ENCODE results near the gene SETD5. TPM values are rescaled to one million over a fixed set of nuclear protein-coding genes. Genes with fewer than 3 reads are reported as not detected.
A peak's percentile ranks its signal among the peaks of the same experiment; 100 is the strongest.

Gene SETD5
- total RNA-seq, 3 donors from 2014 or later (not counting 1 experiment from before 2014, with no cell fraction given), result 106 to 154 (median 140) TPM

DNA sequence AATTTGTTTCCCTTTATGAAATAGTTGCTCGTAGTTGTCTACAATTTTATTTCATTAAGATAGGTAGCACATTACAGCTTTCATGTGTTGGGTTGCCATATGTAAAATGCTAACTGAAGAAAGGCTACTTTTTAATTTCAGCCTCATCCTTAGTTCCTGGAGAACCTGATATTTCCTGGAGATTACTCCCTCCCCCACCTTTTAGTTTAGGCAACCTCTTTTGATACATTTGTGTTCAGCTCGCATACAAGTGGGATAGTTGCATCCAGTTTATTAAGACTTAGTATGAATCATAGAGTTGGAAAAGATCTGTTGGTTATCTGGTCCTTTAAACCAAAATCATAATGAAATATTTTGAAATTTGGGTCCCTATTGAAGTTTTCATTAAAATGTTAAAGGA lies 6.0 kb downstream of the SETD5 start:
- intact Hi-C loops (cut with micrococcal nuclease), result no loop called here
- no peak for DNase-seq
- no peak overlapping the region for H3K27ac ChIP-seq (ENCODE audit: low read length)
- no peaks in the 10 kb centered on the region for H3K36me3 Mint-ChIP-seq
- peaks cover 13% of the 10 kb centered on the region for H3K4me1 ChIP-seq (ENCODE audit: control insufficient read depth, insufficient read depth, low read length)
- H3K27ac Mint-ChIP-seq, result peak overlapping the region in 1 of 2 donors; percentile 99
- no peaks in the 10 kb centered on the region for H3K9me3 Mint-ChIP-seq
- H3K27me3 Mint-ChIP-seq (ENCODE audit: low read depth in 2 of 2), result no peaks in the 10 kb centered on the region
- no peaks in the 10 kb centered on the region for H3K27me3 ChIP-seq (ENCODE audit: control insufficient read depth, insufficient read depth, low read length)
- H3K9me3 ChIP-seq (ENCODE audit: control insufficient read depth, insufficient read depth, low read length), result no peaks in the 10 kb centered on the region
- H3K36me3 ChIP-seq (ENCODE audit: control insufficient read depth, insufficient read depth, low read length), result no peaks in the 10 kb centered on the region
- no peak overlapping the region for H3K4me3 Mint-ChIP-seq
- H3K4me3 ChIP-seq (ENCODE audit: low read length), result no peak overlapping the region
- no peak for ATAC-seq
- TF ChIP-seq, protein P1, sequence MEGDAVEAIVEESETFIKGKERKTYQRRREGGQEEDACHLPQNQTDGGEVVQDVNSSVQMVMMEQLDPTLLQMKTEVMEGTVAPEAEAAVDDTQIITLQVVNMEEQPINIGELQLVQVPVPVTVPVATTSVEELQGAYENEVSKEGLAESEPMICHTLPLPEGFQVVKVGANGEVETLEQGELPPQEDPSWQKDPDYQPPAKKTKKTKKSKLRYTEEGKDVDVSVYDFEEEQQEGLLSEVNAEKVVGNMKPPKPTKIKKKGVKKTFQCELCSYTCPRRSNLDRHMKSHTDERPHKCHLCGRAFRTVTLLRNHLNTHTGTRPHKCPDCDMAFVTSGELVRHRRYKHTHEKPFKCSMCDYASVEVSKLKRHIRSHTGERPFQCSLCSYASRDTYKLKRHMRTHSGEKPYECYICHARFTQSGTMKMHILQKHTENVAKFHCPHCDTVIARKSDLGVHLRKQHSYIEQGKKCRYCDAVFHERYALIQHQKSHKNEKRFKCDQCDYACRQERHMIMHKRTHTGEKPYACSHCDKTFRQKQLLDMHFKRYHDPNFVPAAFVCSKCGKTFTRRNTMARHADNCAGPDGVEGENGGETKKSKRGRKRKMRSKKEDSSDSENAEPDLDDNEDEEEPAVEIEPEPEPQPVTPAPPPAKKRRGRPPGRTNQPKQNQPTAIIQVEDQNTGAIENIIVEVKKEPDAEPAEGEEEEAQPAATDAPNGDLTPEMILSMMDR (IDR thresholded peaks at IDR 0.05), result no peak
- H3K4me1 Mint-ChIP-seq, result peaks cover 74 to 76% of the 10 kb centered on the region in 2 donors
- no CpG with 5 or more reads among the region's 2 CpGs for WGBS (ENCODE audit: insufficient coverage)

DNA sequence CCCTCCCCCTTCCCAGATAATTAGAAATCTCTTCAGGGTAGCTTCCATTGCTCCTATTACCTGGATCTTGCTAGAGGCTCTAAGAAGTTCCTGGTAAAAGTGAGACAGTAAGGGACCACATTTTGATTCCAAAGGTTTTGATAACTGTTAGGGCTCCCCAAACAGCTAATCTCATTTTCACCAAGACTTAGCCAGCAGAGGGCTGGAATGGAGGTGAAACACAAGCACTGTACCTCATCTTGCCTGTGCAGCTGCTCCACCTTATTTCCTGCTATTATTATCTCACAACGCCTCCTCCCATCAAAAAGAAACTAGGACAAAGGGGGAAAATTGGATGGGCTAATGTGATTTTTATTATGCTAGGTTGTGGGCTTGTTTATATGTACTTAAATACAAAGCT lies 7.3 kb downstream of the SETD5 start:
- H3K36me3 Mint-ChIP-seq, result no peaks in the 10 kb centered on the region
- H3K4me1 ChIP-seq (ENCODE audit: control insufficient read depth, insufficient read depth, low read length), result peaks cover 7% of the 10 kb centered on the region
- no peaks in the 10 kb centered on the region for H3K36me3 ChIP-seq (ENCODE audit: control insufficient read depth, insufficient read depth, low read length)
- DNase-seq (peak in 1 of 2 donors; percentile 57), ATAC-seq (peak in 2 of 3 donors; percentile 44 to 65)
- no peaks in the 10 kb centered on the region for H3K9me3 ChIP-seq (ENCODE audit: control insufficient read depth, insufficient read depth, low read length)
- no peak overlapping the region for H3K27ac ChIP-seq (ENCODE audit: low read length)
- H3K4me3 Mint-ChIP-seq, result peak overlapping the region; percentile 40
- intact Hi-C loops (cut with micrococcal nuclease), result no loop called here
- no CpG with 5 or more reads among the region's 1 CpG for WGBS (ENCODE audit: insufficient coverage)
- H3K4me1 Mint-ChIP-seq, result peaks cover 74 to 75% of the 10 kb centered on the region in 2 donors
- peak overlapping the region; percentile 57 to 83 for H3K27ac Mint-ChIP-seq
- H3K9me3 Mint-ChIP-seq, result no peaks in the 10 kb centered on the region
- TF ChIP-seq, protein P1 (IDR thresholded peaks at IDR 0.05), result no peak
- H3K27me3 Mint-ChIP-seq (ENCODE audit: low read depth in 2 of 2), result no peaks in the 10 kb centered on the region
- no peak overlapping the region for H3K4me3 ChIP-seq (ENCODE audit: low read length)
- no peaks in the 10 kb centered on the region for H3K27me3 ChIP-seq (ENCODE audit: control insufficient read depth, insufficient read depth, low read length)

DNA sequence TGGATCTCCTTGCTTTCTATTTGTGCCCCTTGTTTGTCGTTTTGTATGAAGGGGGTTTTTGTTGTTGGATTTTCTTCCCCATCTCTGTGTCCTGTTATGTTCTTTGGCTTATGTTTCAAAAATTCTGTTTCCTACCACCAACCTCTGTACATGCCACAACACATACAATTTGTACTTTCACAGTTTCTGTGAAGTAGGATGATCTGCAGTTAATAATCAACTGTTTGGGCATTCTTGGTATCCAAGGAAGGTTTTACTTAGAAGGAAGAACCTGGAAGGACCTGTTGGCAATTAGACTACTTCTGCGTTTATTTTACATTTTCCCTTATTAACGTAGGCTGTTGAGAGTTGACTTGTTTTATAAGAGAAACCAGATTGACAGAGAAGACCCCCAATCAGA lies 8.3 kb downstream of the SETD5 start:
- Histone ChIP-seq H3K4me3 (ENCODE audit: low read length) (no peak overlapping the region), H3K27ac (ENCODE audit: low read length) (no peak overlapping the region), H3K36me3 (ENCODE audit: control insufficient read depth, insufficient read depth, low read length) (no peaks in the 10 kb centered on the region), H3K9me3 (ENCODE audit: control insufficient read depth, insufficient read depth, low read length) (no peaks in the 10 kb centered on the region), H3K27me3 (ENCODE audit: control insufficient read depth, insufficient read depth, low read length) (no peaks in the 10 kb centered on the region), H3K4me1 (ENCODE audit: control insufficient read depth, insufficient read depth, low read length) (peaks cover 5% of the 10 kb centered on the region)
- Mint-ChIP-seq H3K27me3 (ENCODE audit: low read depth in 2 of 2) (no peaks in the 10 kb centered on the region), H3K27ac (peak overlapping the region; percentile 29 to 42), H3K9me3 (no peaks in the 10 kb centered on the region), H3K4me3 (no peak overlapping the region), H3K36me3 (no peaks in the 10 kb centered on the region), H3K4me1 (peaks cover 73 to 76% of the 10 kb centered on the region in 2 donors)
- no peak for DNase-seq
- TF ChIP-seq, protein P1 (IDR thresholded peaks at IDR 0.05), result no peak
- intact Hi-C loops (cut with micrococcal nuclease), result no loop called here
- no peak for ATAC-seq
- 67% methylated on average over 1 of the region's 3 CpGs for WGBS (ENCODE audit: insufficient coverage)
